ENCODE data around the gene GIPR.
"Not testable (repeated sequence)": the region's sequence is repeated elsewhere in the genome, so short reads cannot be mapped to it uniquely, and the experiment has no call there.

Gene GIPR

DNA sequence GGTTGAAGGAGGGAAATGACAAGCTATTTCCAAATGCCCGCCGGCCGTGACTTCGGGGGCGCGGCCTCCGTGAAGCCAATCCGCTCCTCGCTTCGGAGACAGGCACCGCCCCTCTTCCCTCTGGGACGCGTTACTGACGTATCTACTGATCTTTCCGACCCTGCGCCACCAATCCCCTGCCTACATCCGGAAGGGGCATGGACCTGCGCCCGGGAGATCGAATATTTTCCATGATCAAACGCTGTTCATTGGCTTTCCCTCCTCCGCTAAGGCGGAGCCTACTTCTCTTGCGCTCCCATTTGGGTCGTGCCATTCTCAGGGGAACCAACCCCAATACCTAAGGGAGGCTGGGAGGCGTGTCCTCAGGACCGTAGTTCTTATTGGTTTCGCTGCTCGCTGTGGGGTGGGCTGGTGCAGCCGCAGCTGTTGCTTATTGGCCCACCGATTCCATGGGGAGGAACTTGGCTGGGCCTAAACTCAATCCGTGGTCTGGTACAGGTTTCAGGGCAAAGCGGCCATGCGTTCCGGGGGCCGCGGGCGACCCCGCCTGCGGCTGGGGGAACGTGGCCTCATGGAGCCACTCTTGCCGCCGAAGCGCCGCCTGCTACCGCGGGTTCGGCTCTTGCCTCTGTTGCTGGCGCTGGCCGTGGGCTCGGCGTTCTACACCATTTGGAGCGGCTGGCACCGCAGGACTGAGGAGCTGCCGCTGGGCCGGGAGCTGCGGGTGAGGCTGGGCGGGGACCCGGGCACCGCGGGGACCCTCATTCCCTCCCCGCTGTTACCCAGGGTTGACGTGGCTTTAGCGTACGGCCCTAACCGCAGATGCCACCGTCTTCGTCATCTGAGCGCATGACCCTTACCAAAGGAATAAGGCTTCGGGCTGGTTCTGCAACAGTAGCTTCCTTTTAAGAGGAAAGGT, 24.4 kb downstream of the GIPR start, which contains the start of gene QPCTL:
Gene QPCTL (plus strand): TSS at position 480 of the 919 bp plus-strand sequence. CDS start 38 bp downstream, at position 518.
- DNase-seq = peak; percentile 100

DNA sequence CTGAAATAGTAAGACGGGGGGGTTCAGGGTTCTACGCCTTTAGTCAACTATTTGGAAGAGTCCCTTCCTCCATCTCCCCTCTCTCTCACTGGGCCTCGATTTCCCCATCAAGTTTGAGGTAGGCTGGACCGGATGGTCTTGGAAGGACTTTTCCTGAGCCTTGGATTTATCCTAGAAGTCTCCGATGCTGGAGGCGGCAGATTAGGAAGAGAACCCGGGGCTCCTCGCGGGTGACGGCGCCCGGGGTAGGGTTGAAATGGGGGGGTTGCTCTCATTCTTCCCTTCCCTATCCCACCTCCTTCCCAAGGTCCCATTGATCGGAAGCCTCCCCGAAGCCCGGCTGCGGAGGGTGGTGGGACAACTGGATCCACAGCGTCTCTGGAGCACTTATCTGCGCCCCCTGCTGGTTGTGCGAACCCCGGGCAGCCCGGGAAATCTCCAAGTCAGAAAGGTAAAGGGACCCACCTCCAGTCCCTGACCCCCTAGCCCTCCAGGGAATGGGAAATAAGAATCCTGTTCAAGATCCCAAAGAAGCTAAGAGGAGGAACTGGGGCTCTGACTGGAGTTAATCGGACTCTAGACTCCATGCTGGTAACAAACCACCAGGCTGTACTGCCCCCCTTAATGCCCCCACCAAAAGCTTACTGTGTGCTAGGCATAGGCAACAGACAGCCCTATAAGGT, 25.2 kb downstream of the GIPR start:
- DNase-seq = peak; percentile 87

DNA sequence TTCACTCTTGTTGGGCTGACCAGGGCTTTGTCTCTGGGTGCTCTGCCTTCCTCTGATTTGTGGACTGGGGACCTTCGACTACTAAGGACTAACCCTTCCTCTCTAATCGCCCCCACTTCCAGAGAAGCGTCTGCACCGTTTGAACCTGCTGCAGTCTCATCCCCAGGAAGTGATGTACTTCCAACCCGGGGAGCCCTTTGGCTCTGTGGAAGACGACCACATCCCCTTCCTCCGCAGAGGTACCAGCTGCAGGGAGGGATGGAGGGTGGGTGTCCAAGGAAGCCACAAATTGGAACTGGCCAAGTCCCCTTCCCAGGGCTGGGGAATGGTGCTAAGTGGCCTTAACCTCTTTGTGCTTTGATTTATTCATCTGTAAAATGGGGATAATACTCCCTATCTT, 33.7 kb downstream of the GIPR start:
- DNase-seq = no peak

DNA sequence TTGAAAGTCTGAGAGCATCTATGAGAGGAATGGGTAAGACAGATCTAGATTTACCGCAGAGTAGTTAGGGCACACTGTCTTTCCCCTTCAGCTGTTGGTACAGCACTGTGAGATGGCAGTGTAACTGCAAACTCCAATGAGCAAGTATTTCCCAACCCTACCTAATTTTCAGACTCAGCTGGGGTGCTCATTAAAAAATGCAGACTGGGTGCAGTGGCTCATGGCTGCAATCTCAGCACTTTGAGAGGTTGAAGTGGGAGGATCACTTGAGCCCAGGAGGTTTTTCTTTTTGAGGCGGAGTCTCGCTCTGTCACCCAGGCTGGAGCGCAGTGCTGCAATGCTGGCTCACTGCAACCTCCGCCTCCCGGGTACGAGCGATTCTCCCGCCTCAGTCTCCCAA, 37.1 kb downstream of the GIPR start:
- DNase-seq = no peak

DNA sequence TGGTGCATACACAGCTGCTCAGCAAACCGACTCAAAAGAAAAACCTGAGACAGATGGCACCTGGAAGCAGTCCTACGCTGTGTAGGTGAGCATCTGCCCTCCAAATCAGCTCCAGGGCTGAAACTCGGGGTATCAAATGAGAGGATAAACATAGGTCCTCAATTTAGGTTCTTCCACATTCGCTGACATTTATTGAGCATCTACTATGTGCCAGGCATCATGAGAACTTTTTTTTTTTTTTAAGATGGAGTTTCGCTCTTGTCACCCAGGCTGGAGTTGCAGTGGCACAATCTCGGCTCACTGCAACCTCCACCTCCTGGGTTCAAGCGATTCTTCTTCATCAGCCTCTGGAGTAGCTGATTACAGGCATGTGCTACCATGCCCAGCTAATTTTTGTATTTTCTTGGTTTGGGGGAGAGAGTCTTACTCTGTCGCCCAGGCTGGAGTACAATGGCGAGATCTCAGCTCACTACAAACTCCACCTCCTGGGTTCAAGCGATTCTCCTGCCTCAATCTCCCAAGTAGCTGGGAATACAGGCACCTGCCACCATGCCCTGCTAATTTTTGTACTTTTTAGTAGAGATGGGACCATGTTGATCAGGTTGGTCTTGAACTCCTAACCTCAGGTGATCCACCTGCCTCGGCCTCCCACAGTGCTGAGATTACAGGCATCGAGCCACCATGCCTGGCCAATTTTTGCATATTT, 37.8 kb downstream of the GIPR start:
- DNase-seq = no peak

GRCh38 chr19:45710356-45711130, 42.5 kb downstream of the GIPR start:
- no peak for DNase-seq

- no peak for DNase-seq
Observed at GRCh38 chr19:45711851-45712698, 44.1 kb downstream of the GIPR start.

- no peak for DNase-seq
Observed at GRCh38 chr19:45712699-45713067, 44.7 kb downstream of the GIPR start.

GRCh38 chr19:45713141-45713540, 45.1 kb downstream of the GIPR start:
- no peak for DNase-seq

DNA sequence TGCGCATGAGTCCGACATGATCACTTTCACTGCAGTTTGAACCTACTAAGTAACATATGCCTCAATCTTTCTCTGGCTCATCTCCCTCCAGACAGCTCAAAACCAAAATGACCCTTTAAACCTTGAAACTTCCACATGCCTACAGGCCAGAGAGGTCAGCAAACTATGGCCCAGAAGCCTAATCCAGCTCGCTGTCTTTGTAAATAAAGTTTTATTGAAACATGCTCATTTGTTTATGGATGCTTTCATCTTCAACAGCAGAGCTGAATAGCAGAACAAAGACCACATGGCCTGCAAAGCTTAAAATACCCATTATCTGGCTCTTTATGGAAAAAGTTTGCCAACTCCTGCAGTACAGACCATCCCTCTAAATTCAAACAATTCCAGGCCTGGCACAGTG, 47.1 kb downstream of the GIPR start:
- DNase-seq = no peak

DNA sequence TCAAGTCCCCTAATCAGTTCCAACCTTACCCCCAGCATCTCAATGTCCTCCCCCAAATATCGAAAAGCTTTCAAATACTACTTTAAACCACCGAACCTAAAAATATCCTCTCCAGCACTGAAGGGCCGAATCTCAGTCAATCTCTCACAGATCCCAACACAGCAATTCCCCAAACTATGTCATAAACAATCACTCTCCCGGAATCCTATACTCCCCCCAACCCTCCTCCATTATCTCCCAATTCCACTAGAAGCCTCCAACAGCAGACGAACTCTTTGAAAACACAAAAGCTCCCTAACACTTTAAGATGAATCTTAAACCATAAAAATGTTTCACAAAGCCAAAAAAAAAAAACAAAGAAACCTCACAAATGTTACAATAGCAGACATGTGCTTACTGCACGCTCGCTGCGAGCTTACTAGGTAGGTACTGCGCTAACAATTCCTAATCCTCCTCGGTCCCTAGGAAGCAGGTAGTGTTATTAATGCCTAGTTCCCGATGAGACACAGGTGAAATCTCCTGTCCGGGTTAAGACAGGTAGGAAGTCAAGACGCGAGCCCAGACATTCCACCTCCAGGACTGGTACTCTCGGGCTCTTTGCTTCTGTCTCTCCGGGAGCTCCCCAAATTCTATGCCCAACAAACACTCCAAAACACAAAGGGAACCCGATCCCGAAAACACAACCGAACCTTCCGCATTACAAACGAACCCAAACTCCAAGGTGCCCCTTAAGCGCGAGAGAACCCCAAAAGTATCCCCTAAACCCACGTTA, 48.5 kb downstream of the GIPR start:
- DNase-seq = no peak

- peak; percentile 100 for DNase-seq
Observed at GRCh38 chr19:45717131-45717982, 49.3 kb downstream of the GIPR start.

- no peak for DNase-seq
Observed at GRCh38 chr19:45717983-45718650, 50.1 kb downstream of the GIPR start.

DNA sequence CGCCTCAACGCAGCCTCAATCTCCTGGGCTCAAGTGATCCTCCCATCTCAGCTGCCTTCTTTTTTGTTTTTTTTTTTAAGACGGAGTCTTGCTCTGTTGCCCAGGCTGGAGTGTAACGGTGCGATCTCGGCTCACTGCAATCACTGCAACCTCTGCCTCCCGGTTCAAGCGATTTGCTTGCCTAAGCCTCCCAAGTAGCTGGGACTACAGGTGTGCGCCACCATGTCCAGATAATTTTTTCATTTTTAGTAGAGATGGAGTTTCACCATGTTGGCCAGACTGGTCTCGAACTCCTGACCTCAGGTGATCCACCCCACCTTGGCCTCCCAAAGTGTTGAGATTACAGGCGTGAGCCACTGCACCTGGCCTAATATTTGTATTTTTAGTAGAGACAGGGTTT, 52.0 kb downstream of the GIPR start:
- not testable (repeated sequence) for DNase-seq

- not testable (repeated sequence) for DNase-seq
Observed at GRCh38 chr19:45728683-45729082, 60.7 kb downstream of the GIPR start.

DNA sequence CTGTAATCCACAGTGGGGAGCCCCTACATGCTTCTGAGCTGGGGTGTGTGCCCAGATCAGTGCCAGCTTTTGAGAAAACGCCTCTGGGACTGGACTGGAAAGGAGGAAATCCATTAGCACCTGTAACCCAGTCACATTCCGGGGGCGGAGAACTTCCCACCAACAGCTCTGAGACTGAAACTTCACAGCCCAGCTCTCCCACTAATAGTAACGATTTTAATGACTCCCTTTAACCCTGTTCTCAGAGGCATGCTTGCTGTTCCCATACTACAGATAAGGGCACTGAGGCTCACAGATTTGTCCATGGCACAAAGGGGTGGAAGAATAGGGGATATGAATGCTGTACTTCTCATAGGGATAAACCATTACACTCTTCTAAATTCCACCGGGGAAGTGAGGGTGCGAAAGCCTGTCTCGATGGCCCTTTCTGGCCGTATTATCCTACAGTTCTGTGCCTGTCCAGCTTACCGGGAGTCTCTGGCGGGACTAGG, 61.8 kb downstream of the GIPR start:
- DNase-seq = no peak

DNA sequence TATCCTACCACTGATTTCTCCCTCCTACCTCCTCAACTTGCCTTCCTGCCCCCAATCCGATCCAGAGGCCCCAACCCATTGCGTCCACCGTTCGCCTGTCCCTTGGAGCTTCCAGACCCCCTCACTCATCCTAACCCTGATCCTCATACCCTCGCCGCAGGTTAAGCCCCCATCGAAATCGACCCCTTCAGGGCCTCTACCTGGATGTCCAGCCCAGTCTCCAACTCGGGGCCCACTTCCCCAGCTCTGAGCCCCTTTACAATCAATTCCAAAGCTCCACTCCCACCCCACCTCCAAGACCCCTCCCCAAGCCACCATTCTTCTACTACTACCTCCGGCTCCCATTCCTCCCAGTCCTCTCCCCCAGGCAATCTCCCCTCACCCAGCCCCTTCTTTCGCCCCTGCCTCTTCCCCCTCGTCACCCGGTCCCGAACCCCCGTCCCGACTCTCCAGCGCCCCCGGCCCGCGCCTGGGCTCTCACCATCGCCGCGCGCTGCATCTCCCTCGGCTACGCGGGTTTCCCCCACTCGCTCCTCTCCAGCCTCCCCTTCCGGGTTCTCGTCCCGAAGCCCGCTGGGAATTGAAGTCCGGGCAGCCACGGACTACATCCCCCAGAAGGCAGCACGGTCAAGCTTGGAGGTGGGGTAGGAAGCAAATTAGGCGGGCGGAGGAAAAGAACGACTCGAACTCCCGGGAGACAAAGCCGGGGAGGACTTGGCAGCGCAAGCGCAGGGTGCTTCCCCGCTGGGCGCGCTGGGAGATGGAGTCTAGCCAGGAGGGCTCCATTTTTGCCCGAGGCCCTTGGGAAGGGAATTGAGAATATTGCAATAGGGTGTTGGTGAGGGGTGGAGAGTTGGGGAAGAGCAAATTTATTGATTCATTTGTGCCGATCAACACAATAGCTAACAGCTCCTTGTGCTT, 62.6 kb downstream of the GIPR start, which contains the start of gene FBXO46:
Gene FBXO46 (minus strand): TSS at position 529 of the 921 bp plus-strand sequence. CDS start 17,401 bp downstream, outside the sequence.
- DNase-seq = peak; percentile 99

All from islet precursor cell (in vitro differentiated cells).